ENCODE measurements around the gene SBK3.

DNA sequence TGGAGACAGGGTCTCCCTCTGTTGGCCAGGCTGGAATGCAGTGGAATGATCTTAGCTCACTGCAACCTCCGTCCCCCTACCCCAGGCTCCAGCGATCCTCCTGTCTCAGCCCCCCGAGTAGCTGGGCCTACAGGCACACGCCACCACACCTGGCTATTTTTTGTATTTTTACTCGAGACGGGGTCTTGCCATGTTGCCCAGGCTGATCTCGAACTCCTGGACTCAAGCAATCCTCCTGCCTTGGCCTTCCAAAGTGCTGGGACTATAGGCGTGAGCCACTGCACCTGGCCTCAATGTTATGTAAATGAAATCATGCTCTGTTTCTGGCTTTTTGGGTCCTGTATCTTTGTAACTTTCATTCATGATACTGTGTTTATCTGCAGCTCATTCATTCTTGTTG is 43.4 kb upstream of the SBK3 start:
- TF ChIP-seq, protein P1, sequence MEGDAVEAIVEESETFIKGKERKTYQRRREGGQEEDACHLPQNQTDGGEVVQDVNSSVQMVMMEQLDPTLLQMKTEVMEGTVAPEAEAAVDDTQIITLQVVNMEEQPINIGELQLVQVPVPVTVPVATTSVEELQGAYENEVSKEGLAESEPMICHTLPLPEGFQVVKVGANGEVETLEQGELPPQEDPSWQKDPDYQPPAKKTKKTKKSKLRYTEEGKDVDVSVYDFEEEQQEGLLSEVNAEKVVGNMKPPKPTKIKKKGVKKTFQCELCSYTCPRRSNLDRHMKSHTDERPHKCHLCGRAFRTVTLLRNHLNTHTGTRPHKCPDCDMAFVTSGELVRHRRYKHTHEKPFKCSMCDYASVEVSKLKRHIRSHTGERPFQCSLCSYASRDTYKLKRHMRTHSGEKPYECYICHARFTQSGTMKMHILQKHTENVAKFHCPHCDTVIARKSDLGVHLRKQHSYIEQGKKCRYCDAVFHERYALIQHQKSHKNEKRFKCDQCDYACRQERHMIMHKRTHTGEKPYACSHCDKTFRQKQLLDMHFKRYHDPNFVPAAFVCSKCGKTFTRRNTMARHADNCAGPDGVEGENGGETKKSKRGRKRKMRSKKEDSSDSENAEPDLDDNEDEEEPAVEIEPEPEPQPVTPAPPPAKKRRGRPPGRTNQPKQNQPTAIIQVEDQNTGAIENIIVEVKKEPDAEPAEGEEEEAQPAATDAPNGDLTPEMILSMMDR (conservative IDR thresholded peaks at IDR 0.05; ENCODE audit: low read length), result no peak
- TF ChIP-seq EZH2phosphoT487 (IDR thresholded peaks at IDR 0.05; ENCODE audit: borderline replicate concordance, low read depth, low read length), result no peak
